Activated T-helper 2 cell treated with anti-CD3 and anti-CD28 coated beads, Interferon-gamma antibody, Interleukin-2, Interleukin-4, amounts not matched to agents 10 μg/mL and 5 μg/mL and 100 μg/mL, durations not matched to agents 14 hours and 24 hours and 36 hours (primary cell): ENCODE measurements around the gene AMIGO2. TPM values are rescaled to one million over a fixed set of nuclear protein-coding genes. Genes with fewer than 3 reads are reported as not detected.
"Not testable (repeated sequence)": the region's sequence is repeated elsewhere in the genome, so short reads cannot be mapped to it uniquely, and the experiment has no call there.

Experiments
- DNase-seq: peaks from one replicate; pipeline ENCODE4 v3.0.0; 2021; ENCODE audit warnings: low spot score
- H3K27ac Mint-ChIP-seq: one replicate; pipeline ENCODE4 v1.8.0; 2021; ENCODE audit warnings: mixed read lengths
- H3K27me3 Mint-ChIP-seq: one replicate; pipeline ENCODE4 v1.8.0; 2021; ENCODE audit warnings: low read depth, mixed read lengths
- H3K36me3 Mint-ChIP-seq: one replicate; pipeline ENCODE4 v1.8.0; 2021; ENCODE audit warnings: low read depth, mixed read lengths
- H3K4me1 Mint-ChIP-seq: one replicate; pipeline ENCODE4 v1.8.0; 2021; ENCODE audit warnings: low read depth, mixed read lengths
- H3K4me3 Mint-ChIP-seq: one replicate; pipeline ENCODE4 v1.8.0; 2021; ENCODE audit warnings: low read depth, mild to moderate bottlenecking, moderate library complexity, mixed read lengths
- H3K9me3 Mint-ChIP-seq: one replicate; pipeline ENCODE4 v1.8.0; 2021; ENCODE audit warnings: mixed read lengths
- intact Hi-C: fragments of 100-400 bp; cut with micrococcal nuclease; formaldehyde crosslinking; loops from one replicate; pipeline ENCODE4 v1.15.1; 2023
- total RNA-seq: library from RNA; stranded (reverse); gene quantifications from 2 replicates; pipeline ENCODE4 v1.2.3, GENCODE V29; 2022

The AMIGO2 gene
- total RNA-seq, 1 donor from 2014 or later = 11.1 TPM

DNA sequence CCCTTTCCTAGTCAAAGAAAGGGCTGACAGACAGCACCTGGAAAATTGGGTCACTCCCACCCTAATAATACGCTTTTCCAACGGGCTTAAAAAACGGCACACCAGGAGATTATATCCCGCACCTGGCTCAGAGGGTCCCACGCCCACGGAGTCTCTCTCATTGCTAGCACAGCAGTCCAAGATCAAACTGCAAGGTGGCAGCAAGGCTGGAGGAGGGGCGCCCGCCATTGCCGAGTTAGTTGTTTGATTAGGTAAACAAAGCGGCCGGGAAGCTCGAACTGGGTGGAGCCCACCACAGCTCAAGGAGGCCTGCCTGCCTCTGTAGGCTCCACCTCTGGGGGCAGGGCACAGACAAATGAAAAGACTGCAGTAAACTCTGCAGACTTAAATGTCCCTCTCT, 22.8 kb downstream of the AMIGO2 start:
- H3K36me3 Mint-ChIP-seq, DNase-seq, intact Hi-C loops, H3K27me3 Mint-ChIP-seq, H3K27ac Mint-ChIP-seq, H3K4me3 Mint-ChIP-seq, H3K4me1 Mint-ChIP-seq: not testable (repeated sequence)
- peaks cover 15% of the 10 kb centered on the region for H3K9me3 Mint-ChIP-seq

DNA sequence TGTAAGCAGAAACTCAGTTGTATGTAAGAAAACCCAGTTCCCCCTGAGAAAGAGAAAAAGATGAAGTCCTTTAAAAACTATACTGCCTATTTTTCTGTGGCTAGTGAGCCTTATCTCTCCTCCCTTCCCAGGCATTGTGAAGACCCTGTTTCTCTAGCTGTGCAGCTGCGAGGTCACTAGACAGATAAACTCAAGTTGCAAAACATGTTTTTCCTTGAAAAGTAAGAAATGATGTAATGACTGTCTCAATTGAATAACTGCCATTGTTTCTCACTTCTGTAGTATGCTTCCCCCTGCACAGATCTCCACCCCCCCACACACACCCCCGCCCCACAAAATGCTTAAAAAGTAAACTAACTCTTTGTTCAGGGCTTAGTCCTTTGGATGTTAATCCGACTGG, 23.9 kb downstream of the AMIGO2 start:
- H3K36me3 Mint-ChIP-seq, DNase-seq, intact Hi-C loops, H3K27me3 Mint-ChIP-seq, H3K4me3 Mint-ChIP-seq, H3K4me1 Mint-ChIP-seq, H3K27ac Mint-ChIP-seq: not testable (repeated sequence)
- H3K9me3 Mint-ChIP-seq = peaks cover 24% of the 10 kb centered on the region

- no peak for DNase-seq
- Mint-ChIP-seq H3K9me3 (peaks cover 26% of the 10 kb centered on the region), H3K4me3 (no peak overlapping the region), H3K27me3 (no peaks in the 10 kb centered on the region), H3K36me3 (peaks cover 7% of the 10 kb centered on the region), H3K4me1 (no peaks in the 10 kb centered on the region), H3K27ac (no peak overlapping the region)
- intact Hi-C loops = no loop called here
These were observed 25.1 kb downstream of the AMIGO2 start for GRCh38 chr12:47054659-47055058.

- intact Hi-C loops = no loop called here
- DNase-seq = no peak
- no peak overlapping the region for H3K27ac Mint-ChIP-seq
- H3K9me3 Mint-ChIP-seq = peaks cover 23% of the 10 kb centered on the region
- H3K36me3 Mint-ChIP-seq = peaks cover 7% of the 10 kb centered on the region
- H3K27me3 Mint-ChIP-seq = no peaks in the 10 kb centered on the region
- H3K4me1 Mint-ChIP-seq = no peaks in the 10 kb centered on the region
- H3K4me3 Mint-ChIP-seq = no peak overlapping the region
These were observed 25.8 kb downstream of the AMIGO2 start for GRCh38 chr12:47053961-47054360.

DNA sequence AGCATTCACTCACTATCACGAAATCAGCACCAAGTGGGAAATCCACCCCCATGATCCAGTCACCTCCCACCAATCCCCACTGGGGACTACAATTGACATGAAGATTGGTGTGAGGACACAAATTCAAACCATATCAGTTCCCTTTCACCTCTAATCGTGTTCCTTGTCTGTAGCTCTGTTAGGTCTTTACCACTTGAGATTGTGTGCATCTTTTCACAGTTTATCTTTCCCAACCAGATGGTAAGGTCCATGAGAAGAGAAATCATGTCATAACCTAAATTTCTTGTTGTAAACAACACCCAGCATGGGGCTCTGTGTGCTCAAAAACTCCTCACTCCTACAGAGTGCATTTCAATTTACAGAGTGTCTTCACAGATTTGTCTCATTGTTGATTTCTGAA, 27.5 kb downstream of the AMIGO2 start:
- Mint-ChIP-seq H3K27ac (no peak overlapping the region), H3K27me3 (peaks cover 2% of the 10 kb centered on the region), H3K36me3 (peaks cover 7% of the 10 kb centered on the region), H3K9me3 (peaks cover 19% of the 10 kb centered on the region), H3K4me1 (no peaks in the 10 kb centered on the region), H3K4me3 (no peak overlapping the region)
- DNase-seq = no peak
- intact Hi-C loops = no loop called here

GRCh38 chr12:47051291-47051690, 28.5 kb downstream of the AMIGO2 start:
- DNase-seq = not testable (repeated sequence)

DNA sequence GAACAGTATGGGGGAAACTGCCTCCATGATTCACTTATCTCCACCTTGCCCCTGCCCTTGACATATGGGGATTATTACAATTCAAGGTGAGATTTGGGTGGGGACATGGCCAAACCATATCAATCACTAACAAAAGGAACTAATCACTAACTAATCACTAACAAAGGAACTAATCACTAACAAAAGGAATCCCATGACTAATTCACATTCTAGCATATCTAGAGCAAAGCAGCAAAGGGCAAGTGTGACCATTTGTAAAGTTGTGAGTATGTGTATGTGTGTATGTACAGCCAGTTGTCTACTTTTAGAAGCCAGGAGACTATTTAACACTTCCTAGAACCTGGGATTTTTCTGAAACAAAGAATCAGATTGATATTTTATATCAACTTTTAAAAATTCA, 31.2 kb downstream of the AMIGO2 start:
- intact Hi-C loops = no loop called here
- Mint-ChIP-seq H3K36me3 (peaks cover 7% of the 10 kb centered on the region), H3K4me1 (no peaks in the 10 kb centered on the region), H3K4me3 (no peak overlapping the region), H3K27ac (no peak overlapping the region), H3K9me3 (peaks cover 14% of the 10 kb centered on the region), H3K27me3 (peaks cover 14% of the 10 kb centered on the region)
- DNase-seq = no peak

More at GRCh38 chr12:47051291-47051690, 28.5 kb downstream of the AMIGO2 start:
- H3K36me3 Mint-ChIP-seq, H3K27me3 Mint-ChIP-seq, H3K27ac Mint-ChIP-seq, H3K4me1 Mint-ChIP-seq, H3K4me3 Mint-ChIP-seq, intact Hi-C loops: not testable (repeated sequence)
- peaks cover 16% of the 10 kb centered on the region for H3K9me3 Mint-ChIP-seq

- DNase-seq = no peak
- Mint-ChIP-seq H3K4me1 (peaks cover 4% of the 10 kb centered on the region), H3K27me3 (peaks cover 9% of the 10 kb centered on the region), H3K27ac (no peak overlapping the region), H3K9me3 (peaks cover 8% of the 10 kb centered on the region), H3K36me3 (no peaks in the 10 kb centered on the region), H3K4me3 (no peak overlapping the region)
- intact Hi-C loops = no loop called here
These were observed 38.4 kb downstream of the AMIGO2 start for GRCh38 chr12:47041327-47041726.

DNA sequence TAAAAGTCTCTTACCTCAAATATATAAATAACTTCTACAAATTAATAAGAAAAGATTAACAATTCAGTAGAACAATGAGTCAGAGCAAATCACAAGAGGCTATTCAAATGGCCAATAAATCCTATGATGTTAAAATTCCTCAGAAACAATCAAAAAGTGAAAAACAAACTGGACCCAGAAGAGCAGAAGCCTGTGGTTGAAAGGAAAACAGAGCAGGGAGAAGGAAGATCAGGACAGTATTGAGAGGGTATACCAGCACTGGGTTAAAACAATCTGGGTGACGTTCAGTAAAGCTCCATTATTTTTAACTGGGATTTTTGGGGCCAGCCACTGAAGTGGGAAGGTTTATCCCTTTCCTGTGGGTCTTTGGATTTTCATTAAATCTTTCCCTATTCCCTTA, 40.0 kb downstream of the AMIGO2 start:
- Mint-ChIP-seq H3K9me3 (peaks cover 8% of the 10 kb centered on the region), H3K27me3 (peaks cover 1% of the 10 kb centered on the region), H3K27ac (no peak overlapping the region), H3K36me3 (no peaks in the 10 kb centered on the region), H3K4me3 (no peak overlapping the region), H3K4me1 (peaks cover 4% of the 10 kb centered on the region)
- DNase-seq = no peak
- intact Hi-C loops = no loop called here

GRCh38 chr12:47039079-47039478, 40.7 kb downstream of the AMIGO2 start:
- no peak for DNase-seq
- Mint-ChIP-seq H3K4me3 (no peak overlapping the region), H3K27ac (no peak overlapping the region), H3K36me3 (no peaks in the 10 kb centered on the region), H3K27me3 (peaks cover 1% of the 10 kb centered on the region), H3K4me1 (peaks cover 6% of the 10 kb centered on the region), H3K9me3 (peaks cover 8% of the 10 kb centered on the region)
- intact Hi-C loops = no loop called here

DNA sequence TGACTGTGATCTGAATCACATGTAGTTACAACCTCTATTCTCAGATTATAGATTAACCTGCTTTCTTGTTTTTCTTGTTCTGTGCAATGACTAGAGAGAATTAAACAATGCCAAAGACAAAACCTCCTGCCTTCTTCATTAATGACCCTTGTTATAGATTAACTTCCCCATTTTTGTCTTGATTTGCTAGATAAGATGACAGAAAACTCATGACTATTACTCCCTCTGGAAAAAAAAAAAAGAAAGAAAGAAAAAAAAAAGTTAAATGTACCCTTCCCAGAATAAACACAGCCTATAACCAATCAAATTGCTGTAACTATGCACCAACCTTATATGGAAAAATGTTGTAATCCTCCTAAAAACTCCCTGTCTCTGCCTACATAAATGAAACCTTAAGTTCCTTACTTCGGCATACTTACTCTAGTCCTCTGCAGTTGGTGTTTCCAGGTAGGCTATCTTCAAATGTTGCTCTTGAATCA, 41.5 kb downstream of the AMIGO2 start:
- Mint-ChIP-seq H3K27me3 (peaks cover 1% of the 10 kb centered on the region), H3K27ac (no peak overlapping the region), H3K4me3 (no peak overlapping the region), H3K9me3 (peaks cover 8% of the 10 kb centered on the region), H3K4me1 (peaks cover 12% of the 10 kb centered on the region), H3K36me3 (no peaks in the 10 kb centered on the region)
- no peak for DNase-seq
- intact Hi-C loops = no loop called here

DNA sequence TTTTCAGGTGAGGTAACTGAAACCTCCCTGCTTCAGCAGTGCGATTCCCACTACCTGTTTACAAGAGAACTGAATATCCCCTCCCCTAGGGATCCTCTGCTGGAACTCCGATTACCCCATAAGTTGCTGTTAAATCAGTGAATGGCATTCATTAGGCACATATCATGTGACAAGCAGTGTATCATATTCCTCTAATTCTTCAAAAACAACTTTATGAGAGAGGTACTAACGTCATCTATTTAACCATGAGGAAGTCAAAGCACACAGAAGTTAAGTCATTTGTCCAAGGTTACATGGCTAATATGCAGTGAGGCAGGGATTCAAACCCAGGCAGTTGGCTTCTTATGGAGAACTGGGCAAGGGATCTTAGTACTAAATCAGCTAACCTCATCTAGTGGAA, 44.3 kb downstream of the AMIGO2 start:
- Mint-ChIP-seq H3K27ac (no peak overlapping the region), H3K27me3 (peaks cover 3% of the 10 kb centered on the region), H3K36me3 (no peaks in the 10 kb centered on the region), H3K9me3 (no peaks in the 10 kb centered on the region), H3K4me3 (no peak overlapping the region), H3K4me1 (peaks cover 16% of the 10 kb centered on the region)
- intact Hi-C loops = no loop called here
- no peak for DNase-seq

GRCh38 chr12:47034661-47035060, 45.1 kb downstream of the AMIGO2 start:
- H3K36me3 Mint-ChIP-seq = no peaks in the 10 kb centered on the region
- H3K4me1 Mint-ChIP-seq = peaks cover 16% of the 10 kb centered on the region
- peaks cover 3% of the 10 kb centered on the region for H3K27me3 Mint-ChIP-seq
- H3K27ac Mint-ChIP-seq = no peak overlapping the region
- H3K9me3 Mint-ChIP-seq = no peaks in the 10 kb centered on the region
- no peak for DNase-seq
- H3K4me3 Mint-ChIP-seq = no peak overlapping the region
- intact Hi-C loops = loop anchor here (5.0 kb wide), 2 partner anchors 173 to 273 kb away; no protein-coding TSS in a partner anchor
